GM13976 (cell line): ENCODE data around the gene DNAH1.

Source experiments
- DNase-seq: peaks from one replicate; pipeline ENCODE4 v3.0.0; 2012; ENCODE audit warnings: low spot score
- CTCF ChIP-seq: IDR thresholded peaks from 2 replicates; pipeline ENCODE4 v1.5.1; 2012; ENCODE audit warnings: borderline replicate concordance, mild to moderate bottlenecking; ENCODE audit not compliant: insufficient read depth; ENCODE audit errors: extremely low read depth, missing control alignments, control extremely low read depth
- in situ Hi-C: fragments of 300-500 bp; cut with MboI; formaldehyde crosslinking; loops from one replicate; pipeline ENCODE4 v1.12.0; 2022; ENCODE audit warnings: low sequenced_read_pairs, mixed read lengths, inconsistent platforms; ENCODE audit not compliant: unreplicated experiment

DNAH1 gene

GRCh38 chr3:52319921-52320595 lies 3.9 kb downstream of the DNAH1 start:
- in situ Hi-C loops = no loop called here
- DNase-seq = no peak
- TF ChIP-seq CTCF = no peak

- DNase-seq = no peak
- in situ Hi-C loops = no loop called here
- no peak for TF ChIP-seq CTCF
These were observed 5.4 kb downstream of the DNAH1 start for GRCh38 chr3:52321481-52321880.

GRCh38 chr3:52322466-52322865 lies 6.3 kb downstream of the DNAH1 start:
- in situ Hi-C loops = no loop called here
- DNase-seq = no peak
- no peak for TF ChIP-seq CTCF

GRCh38 chr3:52323526-52324295 lies 7.6 kb downstream of the DNAH1 start:
- TF ChIP-seq CTCF = no peak
- in situ Hi-C loops = no loop called here

GRCh38 chr3:52324676-52325075 lies 8.6 kb downstream of the DNAH1 start:
- DNase-seq = no peak
- no peak for TF ChIP-seq CTCF
- in situ Hi-C loops = no loop called here

More at GRCh38 chr3:52323526-52324295, 7.6 kb downstream of the DNAH1 start:
- DNase-seq = no peak

GRCh38 chr3:52325686-52326085 lies 9.6 kb downstream of the DNAH1 start:
- no peak for TF ChIP-seq CTCF
- no peak for DNase-seq
- in situ Hi-C loops = no loop called here
